Fibroblast of skin of right biceps (primary cell): Measurements from ENCODE around the gene GPR146.
"Not testable (repeated sequence)": the region's sequence is repeated elsewhere in the genome, so short reads cannot be mapped to it uniquely, and the experiment has no call there.

ENCODE experiments used
- DNase-seq: peaks from one replicate; pipeline ENCODE4 v3.0.0-alpha.2; 2013

The GPR146 gene

DNA sequence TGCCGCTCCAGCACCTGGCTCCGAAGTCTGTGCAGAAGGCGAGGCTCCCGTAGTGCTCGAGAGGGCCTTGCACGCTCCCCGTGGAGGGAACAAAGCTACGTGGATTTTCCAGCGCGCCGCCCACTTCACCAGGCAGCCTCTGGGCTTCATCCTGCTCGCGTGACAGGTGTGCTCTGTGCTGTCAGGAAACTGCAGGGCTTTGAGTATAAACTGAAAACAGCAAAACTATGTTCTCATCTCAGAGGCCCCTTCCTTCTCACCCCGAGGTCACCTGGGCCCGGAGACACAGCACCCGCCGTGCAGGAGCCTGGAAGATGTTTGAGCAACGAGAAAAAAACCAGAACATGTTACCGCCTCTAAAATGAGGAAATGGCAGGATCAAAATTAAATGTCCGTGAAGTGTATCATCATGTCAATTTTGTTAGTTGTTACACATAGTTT is 17.6 kb upstream of the GPR146 start:
- no peak for DNase-seq

DNA sequence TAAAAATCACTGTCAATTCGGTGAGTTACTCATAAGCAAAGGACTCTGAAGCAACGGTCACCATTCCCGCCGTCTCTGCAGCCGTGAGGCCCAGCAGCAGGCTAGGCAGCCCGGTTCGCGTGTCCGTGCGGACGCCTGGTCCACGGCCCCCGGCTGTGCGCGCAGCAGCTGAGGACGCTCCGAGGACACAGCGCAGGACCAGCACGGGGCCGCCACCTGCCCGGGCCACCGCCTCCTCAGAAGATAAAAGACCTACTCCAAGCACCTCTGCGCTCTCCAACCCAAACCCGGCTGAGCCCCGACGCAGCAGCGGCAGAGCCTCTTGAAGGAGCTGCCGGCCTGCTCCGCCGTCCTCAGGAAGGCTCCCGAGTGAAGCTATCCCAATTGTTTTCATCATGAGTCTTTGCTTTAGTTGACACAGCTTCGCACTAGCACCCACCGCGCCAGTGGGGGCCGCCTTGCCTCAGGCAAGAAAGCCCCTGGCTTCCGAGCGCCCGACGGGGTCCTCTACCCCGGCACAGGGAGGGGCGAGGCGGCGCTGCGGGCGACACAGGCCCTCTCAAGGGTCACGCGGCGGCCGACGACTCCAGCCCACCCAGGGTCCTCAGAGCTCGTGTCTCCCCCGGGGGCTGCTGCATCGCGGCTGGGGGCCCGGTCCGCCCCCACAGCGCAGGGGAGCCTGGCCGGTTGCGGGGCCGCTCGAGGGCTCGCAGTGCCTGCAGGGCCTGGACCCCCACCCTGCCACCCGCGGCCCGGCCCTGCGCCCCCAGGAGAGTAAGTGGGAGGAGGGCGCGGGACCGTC is 16.9 kb upstream of the GPR146 start:
- DNase-seq, result peak; percentile 24

DNA sequence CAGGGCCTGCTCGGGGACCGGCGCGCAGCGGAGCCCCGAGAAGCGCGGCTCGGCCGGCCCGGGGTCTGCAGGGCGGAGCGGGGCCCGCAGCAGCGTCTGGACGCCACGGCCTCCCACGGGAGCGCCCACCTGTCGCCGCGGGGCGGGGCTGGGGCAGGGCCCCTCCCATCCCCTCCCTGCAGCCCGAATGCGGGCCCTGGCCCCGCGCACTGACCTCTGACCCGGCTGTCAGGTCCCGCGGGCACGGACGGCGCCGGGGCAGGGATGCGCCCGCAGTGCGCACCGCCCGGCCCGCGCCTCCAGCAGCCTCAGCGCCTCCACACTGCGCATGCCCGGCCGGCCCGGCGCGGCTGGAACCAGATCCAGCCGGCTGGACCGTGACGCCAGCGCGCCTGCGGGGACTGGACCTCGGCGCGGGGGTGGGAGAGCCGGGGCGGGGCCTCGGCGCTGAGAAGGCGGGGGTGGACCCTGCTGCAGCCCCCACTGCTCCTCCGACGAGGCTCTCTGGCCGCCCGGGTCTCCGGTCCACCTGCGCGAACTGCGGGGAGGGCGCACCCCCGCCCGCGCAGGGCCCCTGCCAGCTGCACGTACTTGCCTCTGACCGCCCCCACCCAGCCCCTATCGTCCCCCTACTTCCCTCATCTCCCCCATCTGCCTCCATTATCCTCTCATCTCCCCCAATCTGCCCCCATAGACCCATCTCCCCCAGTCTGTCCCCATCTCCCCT is 16.1 kb upstream of the GPR146 start:
- peak; percentile 90 for DNase-seq

DNA sequence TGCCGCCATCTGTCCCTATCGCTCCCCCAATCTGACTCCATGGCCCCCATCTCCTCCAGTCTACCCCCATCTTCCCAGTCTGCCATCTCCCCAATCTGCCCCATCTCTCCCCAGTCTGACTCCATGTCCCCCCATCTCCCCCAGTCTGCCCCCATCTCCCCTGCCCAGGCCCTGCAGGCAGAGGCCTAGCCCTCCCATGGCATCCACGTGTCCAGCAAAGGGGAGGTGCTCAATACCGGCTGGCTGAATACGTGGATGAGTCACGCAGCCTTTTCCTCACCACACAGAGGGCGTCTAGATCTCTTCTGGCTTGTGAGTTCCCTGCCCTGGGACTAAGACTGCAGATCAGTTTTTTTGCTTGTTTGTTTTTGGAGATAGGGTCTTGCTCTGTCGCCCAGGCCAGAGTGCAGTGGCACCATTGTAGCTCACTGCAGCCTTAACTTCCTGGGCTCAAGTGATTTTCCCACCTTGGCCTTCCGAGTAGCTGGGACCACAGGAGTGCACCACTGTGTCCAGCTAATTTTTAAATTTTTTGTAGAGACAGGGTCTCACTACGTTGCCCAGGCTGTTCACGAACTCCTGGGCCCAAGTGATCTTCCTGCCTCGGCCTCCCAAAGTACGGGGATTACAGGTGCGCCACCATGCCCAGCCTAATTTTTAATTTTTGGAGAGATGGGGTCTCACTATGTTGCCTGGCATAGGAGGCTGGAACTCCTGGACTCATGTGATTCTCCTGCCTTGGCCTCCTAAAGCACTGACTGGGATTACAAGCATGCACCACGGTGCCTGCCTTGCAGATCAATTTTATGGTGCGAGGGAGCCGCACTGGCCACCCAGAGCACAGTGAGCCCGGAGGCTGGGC is 15.3 kb upstream of the GPR146 start:
- DNase-seq, result peak; percentile 95

DNA sequence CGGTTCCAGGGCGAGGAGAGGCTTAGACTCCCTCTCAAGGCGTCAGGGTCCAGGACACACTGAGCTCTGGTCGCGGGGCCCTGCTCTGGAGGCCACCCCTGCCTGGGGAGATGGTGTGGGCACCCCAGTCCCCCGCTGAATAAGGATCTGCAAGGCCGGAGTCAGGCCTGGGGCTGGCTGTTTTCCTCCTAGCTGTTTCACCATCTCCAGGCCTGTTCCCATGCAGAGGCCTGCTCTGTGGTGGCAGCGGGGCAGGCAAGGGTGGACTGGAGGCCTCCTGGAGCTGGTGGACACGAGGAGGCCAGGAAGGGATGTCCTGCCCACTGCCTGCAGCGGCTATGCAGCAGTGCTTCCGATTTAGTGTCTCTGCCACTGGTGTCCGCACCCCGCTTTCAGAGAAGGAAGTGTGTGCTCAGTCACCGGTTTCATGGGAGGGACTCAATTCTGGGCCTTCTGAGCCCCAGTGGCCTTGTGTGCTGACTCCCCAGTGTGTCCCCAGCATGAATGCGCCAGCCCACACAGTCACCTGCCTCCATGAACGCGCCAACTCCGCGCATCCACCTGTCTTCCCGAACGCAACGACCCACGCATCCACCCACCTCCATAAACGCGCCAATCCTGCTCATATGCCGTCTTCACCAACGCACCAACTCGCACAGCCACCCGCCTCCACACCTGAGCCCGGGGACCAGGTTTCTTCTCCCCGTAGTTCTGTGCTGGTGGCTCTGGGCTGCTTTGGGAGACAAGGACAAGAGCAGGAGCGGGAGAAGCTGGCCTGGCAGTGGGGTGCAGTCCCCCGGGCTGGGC is 14.5 kb upstream of the GPR146 start:
- no peak for DNase-seq

DNA sequence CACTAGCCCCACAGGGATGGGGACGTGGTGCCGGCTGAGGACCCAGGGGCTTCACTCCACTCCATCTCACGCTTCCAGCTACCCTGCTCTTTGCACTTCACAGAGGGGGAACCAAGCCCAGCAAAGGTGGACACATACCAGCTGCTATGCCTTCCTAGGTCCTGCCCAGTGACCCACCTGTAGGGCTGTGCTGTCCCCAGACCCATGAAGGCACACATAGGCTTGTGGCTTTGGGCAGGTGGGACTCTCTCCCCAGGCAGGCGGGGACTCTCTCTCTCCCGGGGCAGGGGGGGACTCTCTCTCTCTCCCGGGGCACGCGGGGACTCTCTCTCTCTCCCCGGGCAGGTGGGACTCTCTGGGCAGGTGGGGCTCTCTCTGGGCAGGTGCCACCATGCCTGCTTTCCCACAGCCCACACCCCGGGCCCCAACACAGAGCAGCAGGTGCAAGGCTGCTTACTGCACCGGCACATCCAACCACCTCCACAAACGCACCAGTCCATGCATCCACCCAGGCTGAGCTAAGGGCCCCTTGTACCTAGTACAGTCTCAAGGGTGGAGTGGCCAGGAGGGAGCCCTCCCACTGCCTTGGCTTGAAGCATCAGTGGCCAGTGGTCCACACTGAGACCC is 13.8 kb upstream of the GPR146 start:
- no peak for DNase-seq

DNA sequence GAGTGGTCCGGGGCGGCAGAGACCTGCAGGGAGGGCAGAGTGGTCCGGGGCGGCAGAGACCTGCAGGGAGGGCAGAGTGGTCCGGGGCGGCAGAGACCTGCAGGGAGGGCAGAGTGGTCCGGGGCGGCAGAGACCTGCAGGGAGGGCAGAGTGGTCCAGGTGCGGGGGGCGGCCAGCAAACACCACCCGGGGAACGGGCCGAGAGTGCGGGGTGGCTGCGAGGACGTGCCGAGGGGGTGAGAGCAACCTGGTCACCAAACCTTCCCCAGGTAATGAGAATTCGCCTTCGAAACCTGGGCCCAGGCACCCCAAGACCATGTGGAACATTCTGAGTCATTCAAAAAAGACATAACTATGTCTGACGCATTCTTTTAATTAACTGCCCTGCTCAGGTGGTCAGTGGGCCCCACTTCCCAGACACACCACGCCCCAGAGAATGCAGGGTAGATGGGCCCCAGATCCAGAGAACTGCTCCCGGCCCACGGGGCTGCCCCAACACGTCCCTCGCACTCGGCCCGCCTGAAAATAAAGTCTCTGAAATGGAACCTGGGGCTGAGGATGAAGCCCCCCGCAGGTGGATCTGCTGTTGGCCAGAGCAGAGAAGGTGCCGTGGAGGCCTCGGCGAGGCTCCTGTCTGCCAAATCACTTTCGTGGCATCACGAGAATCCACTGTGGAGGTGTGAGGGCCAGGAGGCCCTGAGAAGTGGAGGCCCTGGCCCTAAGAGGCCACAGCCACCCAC is 12.5 kb upstream of the GPR146 start:
- DNase-seq, result no peak

DNA sequence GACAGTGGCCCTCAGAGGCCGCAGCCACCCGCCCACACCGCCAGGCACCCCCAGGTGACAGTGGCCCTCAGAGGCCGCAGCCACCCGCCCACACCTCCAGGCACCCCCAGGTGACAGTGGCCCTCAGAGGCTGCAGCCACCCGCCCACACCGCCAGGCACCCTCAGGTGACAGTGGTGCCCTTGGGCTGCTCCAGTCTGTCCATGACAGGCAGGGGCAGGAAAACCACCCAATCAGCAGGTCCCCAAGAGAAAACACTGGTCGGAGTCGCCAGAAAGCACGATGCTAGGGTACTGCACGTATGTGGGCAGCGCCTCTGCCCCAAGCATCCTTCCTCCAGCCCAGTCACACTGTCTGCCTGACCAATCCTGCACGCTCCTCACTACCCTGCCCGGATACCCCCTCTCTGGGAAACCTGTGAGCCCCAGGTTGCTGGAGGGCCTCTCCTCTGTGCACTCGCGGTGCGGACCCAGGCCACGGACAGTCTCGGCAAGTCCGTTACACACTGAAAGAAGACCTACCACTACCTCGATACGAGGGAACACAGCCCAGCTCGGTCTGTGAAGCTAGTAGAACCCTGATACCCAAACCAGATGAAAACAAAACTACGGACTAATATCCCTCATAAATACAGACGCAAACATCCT is 11.7 kb upstream of the GPR146 start:
- DNase-seq, result no peak

DNA sequence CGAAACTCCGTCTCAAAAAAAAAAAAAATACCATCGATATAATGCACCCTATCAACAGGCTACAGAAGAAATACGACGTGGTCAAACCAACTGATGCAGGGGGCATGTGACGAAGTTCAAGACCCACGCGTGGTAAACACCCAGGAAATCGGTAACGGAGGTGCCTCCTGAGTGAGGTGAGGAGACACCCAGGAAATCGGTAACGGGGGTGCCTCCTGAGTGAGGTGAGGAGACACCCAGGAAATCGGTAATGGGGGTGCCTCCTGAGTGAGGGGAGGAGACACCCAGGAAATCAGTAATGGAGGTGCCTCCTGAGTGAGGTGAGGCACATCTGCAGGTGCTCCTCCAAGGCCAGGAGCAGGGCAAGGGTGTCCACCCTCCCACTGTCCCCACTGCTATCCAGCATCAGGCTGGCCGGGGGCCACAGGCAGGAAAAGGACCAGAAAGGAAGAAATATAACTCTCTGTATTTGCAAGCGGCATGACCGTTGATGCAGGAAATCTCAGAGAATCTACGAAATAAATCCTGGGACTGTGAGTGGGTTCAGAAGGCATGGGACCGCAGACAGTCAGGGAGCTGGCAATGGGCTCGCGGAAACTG is 10.7 kb upstream of the GPR146 start:
- no peak for DNase-seq

DNA sequence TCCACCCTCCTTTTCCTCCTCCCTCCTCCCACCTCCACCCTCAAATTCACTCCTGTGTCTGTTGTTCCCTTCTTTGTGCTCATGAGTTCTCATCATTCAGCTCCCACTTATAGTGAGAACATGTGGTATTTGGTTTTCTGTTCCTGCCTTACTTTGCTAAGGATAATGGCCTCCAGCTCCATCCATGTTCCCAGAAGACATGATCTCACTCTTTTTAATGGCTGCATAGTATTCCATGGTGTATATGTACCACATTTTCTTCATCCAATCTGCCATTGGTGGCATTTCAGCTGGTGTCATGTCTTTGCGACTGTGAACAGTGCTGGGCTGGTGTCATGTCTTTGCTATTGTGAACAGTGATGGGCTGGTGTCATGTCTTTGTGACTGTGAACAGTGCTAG is 9.6 kb upstream of the GPR146 start:
- not testable (repeated sequence) for DNase-seq

DNA sequence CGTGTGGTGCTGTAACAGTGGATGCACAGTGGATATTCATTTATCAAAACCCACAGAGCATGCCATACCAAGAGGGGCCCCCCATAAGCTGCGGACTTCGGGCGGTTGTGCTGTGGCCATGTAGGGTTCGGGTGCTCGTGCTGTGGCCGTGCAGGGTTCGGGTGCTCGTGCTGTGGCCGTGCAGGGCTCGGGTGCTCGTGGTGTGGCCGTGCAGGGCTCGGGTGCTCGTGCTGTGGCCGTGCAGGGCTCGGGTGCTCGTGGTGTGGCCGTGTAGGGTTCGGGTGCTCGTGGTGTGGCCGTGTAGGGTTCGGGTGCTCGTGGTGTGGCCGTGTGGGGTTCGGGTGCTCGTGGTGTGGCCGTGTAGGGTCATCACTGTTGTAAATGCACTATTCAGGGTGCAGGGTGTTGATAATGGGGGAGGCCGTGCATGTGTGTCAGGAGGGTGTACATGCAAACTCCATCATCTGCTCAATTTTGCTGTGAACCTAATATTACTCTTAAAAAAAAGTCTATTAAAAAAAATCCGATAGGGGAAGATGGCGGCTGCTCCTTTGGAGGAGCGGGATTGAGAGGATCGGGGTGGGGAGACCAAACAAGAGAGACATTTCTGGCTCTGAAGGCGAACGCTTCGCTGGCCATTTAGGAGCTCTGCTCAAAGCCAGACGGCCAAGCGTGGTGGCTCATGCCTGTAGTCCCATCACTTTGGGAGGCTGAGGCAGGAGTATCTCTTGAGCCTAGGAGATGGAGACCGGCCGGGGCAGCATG is 8.0 kb upstream of the GPR146 start:
- DNase-seq, result not testable (repeated sequence)

DNA sequence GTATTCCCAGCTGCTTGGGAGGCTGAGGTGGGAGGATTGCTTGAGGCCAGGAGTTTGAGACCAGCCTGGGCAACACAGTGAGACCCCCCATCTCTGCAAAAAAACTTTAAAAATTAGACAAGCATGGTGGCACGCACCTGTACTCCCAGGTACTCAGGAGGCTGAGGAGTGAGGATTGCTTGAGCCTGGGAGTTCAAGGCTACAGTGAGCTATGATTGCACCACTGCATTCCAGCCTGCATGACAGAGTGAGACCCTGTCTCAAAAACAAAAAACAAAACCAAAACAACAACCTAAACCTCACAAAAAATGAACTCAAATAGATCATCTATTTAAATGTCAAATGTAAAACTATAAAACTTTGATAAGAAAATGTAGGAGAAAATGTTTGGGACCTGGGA is 4.1 kb upstream of the GPR146 start:
- DNase-seq, result not testable (repeated sequence)

DNA sequence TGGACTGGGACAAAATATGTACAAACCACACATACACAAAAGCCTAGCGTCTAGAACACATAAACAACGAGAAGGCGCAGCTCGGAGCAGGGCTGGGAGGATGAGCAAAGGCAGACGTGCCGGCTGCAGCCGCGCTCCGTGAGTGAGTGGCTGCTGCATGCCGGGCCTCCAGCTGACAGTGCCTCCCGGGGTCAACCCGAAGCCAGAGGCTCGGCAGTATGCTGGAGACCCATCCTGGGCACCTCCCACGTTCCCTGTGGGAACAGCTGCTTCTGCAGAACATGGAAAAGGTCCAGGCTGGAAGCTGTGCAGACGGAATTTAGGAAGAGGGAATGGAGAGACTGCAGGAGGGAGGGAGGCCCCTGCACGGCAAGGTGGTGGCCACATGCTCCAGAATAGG is 3.6 kb upstream of the GPR146 start:
- DNase-seq, result peak; percentile 58

DNA sequence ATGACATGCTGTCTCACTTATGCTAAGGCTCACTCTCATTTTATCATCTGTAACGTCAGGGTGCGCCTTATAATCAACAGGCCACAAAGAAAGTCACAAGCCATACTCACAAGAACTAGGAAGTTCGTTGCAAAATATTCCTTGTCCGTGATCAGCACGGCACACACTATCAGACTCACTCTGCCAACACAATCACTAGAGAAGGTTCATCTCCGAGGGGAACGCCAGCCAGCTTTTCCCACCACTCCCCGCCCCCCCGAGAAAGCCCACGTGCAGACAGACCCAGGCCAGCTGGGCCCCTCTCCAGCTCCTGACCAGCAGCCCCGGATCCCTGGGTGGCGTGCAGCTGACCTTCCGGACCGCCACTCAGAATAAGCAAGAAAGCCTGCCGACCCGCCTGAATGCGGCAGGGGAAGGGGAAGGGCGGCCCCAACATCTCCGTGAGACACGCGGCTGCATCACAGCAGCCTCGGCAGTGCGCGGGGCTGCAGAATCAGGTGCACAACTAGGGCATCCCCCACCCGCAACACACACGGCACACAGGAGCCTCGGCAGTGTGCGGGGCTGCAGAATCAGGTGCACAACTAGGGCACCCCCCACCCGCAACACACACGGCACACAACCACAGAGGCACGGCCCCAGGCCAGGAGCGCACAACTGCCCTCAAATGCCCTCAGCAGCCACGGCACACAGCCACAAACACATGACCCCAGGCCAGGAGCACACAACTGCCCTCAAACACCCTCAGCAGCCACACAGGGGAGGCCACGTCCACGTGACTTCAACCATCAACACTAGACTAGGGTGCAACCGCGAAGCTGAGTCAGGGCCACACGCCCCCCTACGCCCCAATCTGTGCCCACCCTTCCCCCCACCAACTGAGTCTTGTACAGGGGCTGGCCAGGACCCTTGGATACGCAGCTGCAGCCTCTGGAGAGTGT is 2.5 kb upstream of the GPR146 start:
- DNase-seq, result peak; percentile 8

DNA sequence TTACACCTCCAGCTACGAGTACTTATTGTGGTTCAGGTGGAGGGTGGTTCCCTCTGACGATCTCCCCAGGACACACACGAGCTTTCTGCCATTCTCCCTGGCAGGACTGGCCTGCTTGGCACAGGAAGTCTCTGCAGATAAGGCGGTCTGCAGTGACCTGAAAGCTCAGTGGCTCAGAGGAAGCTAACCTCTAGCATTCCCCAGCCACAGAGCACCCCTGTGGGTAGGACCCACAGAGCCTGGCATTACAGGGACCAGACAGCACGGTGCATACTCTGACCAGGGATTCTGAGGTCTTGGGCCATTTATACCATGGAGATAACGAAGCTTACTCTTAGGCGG is 1.9 kb upstream of the GPR146 start:
- DNase-seq, result no peak

DNA sequence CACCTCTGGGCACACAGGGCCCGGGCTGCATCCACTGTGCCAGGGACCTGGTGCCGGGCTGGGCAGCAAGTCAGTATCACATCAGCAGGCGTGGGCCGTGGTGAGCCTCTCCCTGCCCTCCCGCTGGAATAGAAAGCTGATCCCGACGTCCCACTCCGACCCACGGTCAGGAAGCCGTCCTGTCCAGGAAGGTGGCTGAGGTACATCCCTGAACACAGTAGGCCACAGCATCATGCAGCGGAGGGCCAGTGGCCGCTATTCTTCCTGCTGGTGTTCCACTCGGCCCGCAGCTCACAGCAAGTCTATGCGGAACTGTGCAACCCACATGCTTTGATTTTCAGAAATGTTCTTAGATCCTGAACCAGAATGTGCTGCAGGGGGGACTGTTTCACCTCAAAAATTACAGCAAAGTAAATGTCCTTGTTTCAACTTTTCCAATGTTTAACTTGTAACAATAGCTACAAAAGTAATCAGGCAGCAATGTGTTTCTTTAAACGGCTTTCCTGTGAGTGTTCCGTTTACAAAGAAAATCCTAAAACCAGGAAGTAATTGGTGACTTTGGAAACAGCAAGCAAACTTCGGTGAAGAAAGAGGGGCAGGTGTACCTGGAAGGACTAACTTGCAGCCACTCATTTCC is 676 bp upstream of the GPR146 start:
- DNase-seq, result no peak

DNA sequence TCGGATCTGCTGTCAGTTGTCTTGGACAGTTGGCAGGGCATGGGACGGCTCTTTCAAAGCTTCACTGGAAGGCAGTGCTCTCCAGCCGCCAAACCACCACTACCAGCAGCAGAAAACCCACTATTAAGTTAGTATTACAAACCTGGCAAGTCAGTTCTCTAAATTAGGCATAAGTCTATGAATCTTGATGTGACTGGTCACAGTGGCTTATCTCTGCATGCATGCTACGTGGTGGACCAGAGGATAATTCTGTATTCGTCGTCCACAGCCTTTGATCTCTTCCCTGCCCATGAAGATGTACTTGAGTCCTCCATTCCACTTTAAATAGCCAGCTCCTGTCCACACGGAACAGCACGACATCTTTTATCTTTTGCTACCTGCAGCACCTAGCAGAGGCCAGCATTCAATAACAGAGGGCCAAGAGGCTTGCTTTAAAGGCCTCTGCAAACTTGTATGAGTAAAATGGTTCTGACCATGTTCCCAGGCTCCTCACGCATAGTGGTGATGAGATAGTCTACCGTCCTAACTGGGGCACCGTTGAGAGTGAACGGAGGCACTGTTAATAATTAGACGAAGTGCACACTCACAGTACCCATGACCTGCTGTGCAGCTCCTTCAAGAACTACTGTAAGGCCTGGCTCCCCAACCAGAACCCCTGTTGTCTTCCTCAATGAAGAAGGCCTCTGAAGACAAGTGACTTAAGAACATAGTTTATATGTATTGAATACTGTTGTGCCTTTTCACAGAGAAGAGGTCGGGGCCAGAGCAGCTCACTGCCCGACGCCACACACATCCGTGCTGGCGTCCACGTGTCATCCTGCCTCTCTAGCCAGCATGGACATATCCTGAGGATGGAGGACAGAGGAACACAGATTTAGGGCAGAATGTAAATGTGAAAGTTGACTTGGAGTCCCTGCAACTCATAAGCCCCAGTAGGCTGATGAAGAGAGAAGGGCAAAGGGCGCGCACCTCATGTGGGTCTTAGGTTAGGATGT is 1.0 kb downstream of the GPR146 start:
- no peak for DNase-seq
